Right renal cortex interstitium (tissue), 3 donors: Measurements from ENCODE around the gene SS18L1. TPM values are rescaled to one million over a fixed set of nuclear protein-coding genes. Genes with fewer than 3 reads are reported as not detected.

ENCODE experiments used
- DNase-seq, 3 donors: peaks; one replicate each; pipeline ENCODE4 v3.0.0-alpha.2; 2013; ENCODE audit warnings: low read depth in 3 of 3, low spot score in 2 of 3
- polyA plus RNA-seq, 3 donors: library from polyadenylated mRNA; unstranded; fragments of 120-200 nt; gene quantifications; one replicate each; pipeline ENCODE4 v1.2.1, GENCODE V29; 2013; ENCODE audit not compliant: insufficient read length in 3 of 3

Gene SS18L1
- polyA plus RNA-seq, 3 donors: 16.3 to 19.0 (median 18.0) TPM

DNA sequence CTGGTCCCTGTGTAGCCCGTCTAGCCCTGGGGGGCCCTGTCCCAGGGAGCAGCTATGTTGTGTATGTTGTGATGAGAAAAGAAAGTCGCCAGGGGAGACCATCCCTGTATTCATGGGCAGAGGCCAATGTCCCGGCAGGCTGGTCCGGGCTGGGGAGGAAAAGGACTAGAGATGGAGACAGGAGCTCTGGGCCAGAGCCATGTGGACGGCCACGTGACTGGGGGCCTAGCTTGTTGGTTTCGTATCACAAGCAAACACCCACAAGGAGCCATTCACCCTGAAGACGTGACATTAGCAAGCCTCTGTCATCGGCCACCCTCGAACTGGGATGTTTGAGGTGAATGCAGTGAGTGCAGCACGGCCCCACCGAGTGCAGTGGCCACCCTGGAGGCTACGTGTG is 79.4 kb downstream of the SS18L1 start:
- no peak for DNase-seq

DNA sequence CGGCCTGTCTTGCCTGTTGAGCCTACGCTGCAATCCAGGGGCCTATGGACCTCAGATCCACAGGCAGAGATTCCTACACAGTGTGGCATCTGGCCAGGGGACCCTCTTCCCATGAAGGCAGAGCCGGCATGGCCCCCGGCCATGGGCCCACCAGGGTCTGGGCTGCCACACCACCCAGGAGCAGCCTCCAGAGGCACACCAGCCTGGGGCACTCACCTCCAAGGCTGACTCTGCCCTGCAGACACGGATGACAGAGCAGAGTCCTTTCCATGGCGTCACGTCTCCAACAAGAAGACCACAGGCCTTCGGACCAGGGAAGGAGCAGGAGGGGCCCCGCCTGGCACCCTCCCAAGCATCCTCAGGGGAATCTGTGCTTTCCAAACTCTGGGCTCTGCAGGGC is 80.0 kb downstream of the SS18L1 start:
- DNase-seq: no peak

DNA sequence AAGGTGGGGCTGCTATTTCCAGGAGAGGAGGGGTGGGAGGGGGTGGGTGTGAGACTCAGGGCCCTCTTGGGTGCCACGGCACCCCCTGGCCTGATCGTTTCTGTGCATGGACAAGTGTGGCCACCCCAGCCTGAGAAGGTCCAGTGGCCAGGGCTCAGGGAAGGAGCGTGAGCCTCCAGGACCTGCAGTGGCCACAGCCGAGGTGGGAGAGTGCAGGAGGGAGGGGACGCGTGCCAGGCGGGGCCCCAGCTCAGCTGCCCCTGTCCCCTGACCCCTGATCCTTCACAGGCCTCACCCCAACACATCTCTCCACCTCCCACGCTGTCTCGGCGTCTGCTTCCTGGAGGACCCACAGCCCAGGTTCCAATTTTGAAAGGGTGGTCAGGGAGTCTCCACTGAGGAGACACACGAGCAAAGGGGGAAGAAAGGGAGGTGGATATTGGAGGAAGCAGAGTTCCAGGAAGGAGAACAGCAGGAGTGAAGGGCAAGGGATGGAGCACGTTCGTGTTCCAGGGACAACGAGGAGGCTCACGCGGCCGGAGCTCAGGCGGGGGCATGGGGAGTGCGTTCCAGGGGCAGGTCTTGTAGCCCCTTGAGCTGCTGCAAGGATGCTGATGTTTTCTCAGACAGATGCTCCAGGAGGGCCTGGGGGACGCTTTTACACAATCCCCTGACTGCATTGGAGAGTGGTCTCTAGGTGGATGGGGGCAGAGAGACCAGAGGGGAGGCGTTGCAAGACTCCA is 80.7 kb downstream of the SS18L1 start:
- no peak for DNase-seq

DNA sequence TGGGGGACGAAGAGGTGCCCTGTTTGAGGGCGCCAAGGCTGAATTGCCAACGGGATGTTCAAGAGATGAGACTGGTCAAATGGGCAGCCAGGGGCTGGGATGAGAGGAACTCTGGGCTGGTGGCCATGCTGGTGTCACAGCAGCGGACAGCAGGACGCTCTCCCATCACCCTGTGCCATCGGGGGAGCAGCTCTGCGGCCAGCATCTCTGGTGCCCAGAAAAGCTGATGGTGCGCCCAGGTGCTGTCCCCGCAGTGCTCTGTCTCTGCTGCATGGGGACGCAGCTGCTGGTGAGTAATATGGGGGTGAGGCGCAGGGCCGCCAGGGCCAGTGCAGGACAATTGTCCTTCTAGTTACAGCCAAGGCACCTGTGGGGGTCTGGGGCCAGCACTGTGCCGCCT is 81.5 kb downstream of the SS18L1 start:
- no peak for DNase-seq

DNA sequence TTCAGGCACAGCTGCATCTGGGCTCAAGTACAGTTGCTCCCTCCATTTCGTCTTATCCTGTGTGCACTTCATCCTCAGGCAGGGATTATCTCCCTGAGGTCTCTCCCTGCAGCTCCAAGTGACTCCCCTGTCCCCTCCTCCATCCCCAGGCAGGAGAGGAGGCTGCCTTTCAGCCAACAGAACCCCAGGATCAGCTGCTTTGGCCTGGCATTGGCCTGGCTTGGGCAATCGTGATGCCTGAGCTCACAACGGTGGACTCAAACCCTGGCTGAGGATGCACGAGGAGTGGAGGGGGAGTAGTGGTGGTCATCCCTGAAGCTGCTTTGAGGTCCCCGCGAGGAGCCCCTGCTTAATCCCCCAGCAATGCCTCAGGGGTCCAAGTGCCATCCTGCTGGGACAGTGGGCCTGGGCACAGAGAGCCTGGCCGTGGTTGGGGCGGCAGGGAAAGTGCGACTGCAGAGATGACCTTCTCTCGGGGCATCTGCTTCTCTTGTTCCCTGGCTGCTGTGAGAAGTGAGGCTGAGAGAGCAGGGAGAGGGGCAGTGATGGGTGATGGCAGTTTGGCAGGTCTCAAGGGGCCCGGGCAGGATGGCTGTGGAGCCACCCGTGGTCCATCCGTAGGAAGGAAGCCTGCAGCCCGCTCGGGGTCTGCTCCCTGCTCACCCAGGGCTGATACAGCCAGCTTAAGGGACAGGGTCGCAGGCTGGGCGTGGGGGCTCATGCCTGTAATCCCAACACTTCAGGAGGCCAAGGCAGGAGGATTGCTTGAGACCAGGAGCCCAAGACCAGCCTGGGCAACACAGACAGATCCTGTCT is 82.5 kb downstream of the SS18L1 start:
- no peak for DNase-seq

DNA sequence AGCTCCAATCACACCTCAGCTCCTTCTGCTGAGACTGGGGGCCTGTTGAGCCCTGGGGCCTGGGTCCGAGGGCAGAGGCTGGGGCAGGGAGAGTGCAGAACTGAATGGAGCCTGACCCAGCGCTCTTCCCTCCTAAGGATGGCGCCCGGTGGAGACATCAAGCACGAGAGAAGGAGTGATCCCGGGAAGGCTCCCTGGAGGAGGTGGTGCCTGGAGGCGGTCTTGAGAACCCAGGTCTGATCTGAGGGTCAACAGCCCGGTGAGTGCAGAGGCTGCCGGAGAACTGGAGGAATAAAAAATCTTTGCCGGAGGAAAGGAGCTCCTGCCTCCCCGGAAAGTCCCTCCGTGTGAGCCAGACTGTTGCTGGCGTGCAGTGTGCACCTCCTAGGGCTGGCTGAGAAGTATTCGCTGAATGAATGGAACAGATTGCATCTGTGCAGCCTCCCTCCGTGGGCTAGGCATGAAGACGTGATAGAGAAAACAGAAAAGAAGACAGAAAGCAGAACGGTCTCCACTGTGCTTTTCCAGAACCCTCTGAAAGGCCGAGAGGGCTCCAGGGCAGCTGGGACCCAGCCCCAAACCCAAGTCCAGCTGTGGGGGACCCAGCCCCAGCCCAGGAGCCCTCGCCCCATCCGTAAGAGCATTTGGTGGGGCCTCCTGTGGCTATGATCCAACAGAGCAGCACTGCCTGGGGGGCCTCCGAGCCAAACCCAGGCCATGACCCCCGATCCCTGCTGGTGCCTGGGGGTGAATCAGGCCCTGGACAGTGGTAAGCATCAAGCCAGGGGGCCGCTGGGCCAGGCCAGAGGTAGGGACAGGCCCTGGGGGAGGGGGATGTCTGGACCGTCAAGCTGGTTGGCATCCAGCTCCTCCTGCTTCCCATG is 83.4 kb downstream of the SS18L1 start:
- DNase-seq: no peak

DNA sequence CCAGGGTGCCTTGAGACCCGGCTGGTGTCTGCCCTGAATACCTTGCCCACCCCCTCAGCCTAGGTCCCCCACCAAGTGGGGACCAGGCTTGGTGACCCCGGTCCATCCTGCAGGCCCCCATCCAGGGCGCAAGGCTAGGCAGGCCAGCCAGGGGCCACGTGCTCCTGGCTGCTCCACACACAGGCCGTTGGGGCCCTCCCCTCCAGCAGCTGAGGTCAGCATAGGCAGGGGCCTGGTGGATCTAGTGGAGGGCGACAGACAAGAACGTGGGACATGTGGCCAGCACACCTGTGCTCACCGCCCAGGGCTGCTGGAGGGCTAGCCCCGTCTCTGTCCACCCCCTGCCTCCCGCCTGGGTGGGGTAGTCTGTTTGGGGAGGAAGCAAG is 84.0 kb downstream of the SS18L1 start:
- DNase-seq: no peak

DNA sequence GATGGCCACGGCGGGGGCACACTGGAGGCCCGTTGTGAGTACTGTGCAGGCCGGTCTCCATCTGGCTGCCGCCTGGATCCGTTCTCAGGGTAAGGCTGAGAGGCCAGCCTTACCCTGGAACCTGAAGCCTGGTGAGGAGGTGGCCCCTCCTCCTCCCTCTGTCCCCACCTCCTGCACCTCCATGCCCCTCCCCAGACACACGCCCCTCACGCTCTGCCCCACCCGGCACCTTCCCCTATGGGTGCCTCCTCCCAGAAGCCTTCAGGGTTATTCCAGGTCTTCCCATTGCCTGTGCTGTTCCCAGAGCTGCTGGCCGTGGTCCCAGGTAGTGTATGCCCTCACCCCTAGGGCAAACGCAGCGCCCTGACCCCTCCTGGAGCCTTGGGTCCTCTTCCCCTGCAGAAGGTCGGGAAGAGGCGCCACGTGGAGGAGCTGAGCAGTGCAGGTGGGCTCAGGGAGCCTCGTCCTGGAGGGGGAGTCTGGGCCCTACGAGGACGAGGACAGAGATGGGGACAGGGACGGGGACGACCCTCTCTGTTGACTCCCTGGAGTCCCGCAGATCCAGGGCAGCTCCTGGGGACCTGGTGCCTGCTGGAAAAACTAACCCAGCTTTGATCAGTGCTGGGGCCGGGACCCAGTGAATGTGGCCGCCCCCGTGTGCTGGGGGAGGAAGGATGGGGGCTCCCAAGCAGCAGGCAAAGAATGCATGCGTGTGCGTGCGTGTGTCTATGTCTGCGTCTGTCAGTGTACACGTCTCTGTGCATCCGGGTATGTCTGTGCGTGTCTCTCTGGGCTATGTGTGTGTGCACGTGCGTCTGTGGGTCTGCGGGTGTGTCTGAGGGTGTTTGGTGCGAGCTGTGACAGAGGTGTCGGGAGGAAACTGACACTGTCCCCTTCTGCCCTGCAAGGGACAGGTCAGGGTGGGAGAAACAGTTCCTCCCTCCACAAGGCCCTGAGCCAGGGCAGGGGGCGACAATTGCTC is 84.7 kb downstream of the SS18L1 start:
- no peak for DNase-seq

DNA sequence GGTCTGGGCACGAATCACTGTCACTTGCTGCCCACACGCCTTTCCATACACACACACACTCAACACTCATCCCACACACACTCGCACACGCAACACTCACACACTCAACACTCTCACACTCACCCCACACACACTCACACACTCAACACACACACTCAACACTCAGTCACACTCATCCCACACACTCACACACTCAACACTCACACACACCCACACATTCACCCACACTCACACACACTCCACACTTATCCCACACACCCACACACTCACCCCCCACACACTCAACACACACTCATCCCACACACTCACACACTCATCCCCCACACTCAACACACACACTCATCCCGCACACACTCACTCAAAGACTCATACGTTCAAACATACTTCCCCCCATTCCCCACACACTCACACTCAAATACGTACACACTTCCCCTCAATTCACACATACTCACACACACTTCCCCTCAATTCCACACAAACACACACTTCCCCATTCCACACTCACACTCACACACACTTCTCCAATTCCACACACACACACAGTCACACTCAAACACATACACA is 85.5 kb downstream of the SS18L1 start:
- DNase-seq: no peak

DNA sequence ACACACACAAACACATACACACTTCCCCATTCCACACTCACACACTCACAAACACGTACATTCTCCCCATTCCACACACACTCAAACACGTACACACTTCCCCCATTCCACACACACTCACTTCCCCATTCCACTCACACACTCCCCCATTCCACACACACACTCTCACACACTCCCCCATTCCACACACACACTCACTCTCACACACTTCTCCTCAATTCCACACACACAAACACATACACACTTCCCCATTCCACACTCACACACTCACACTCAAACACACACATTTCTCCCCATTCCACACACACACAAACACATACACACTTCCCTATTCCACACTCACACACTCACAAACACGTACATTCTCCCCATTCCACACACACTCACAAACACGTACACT is 86.1 kb downstream of the SS18L1 start:
- DNase-seq: no peak

DNA sequence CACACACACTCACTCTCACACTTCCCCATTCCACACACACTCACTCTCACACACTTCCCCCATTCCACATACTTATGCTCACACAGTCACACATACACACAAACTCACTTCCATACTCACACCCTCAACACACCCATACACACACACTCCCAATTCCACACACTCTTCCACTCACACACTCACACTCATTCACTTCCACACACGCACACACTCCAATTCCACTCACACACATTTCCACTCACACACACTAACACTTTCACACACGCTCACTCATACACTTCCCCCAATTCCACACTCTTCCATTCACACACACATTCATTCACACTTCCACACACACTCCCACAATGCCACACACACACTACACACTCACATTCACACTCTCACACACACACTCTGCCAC is 86.7 kb downstream of the SS18L1 start:
- no peak for DNase-seq

DNA sequence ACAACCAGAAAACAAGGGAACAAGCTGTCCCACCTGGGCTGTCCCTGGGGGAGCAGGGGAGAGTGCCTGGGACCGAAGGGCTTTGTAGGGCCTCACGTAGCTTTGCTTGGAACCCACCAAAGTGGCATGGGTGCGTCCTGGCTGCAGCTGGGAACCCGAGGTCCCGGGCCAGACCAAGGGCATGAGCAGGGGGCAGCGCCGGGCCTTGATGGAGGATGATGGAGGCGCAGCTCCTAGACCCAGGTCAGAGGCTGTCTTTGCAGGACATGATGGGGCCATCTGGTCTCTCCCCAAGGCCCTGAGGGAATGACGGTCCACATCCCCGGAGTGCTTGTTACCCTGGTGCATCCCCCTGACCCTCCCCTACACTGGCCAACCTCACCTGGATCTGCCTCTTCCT is 87.1 kb downstream of the SS18L1 start:
- no peak for DNase-seq

DNA sequence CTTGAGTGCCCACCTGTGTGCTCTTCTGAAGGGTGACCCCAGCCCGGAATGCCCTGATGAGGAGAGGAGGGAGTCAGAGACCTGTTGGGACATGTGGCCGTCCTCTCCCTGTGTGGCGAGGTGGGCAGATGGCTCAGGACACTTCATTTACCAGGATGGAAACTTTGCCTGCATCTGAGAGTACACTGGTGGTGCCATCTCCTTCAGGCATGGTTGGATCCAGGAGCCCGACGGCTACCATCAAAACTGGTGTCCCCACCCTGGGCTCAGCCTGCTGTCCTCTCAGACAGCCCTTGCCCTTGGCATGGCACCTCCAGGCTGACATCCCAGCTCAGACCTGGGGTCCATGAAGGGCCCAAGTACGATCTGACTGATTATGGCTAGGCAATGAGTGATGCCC is 87.7 kb downstream of the SS18L1 start:
- no peak for DNase-seq

Other genes with a start within 250 kb of the SS18L1 start
- 10 to 100 TPM; 14.1 to 16.1 (median 14.8) TPM for gene TAF4, start 77.9 kb upstream of the SS18L1 start, polyA plus RNA-seq
- 10 to 100 TPM; 50.2 to 52.9 (median 50.5) TPM for gene LSM14B, start 21.3 kb upstream of the SS18L1 start, polyA plus RNA-seq
- gene PSMA7, start 375 bp upstream of the SS18L1 start, polyA plus RNA-seq: 100 to 1,000 TPM; 169 to 200 (median 192) TPM
- 10 to 100 TPM; 26.3 to 35.4 (median 28.2) TPM for gene MTG2, start 39.3 kb downstream of the SS18L1 start, polyA plus RNA-seq
- gene HRH3, start 76.5 kb downstream of the SS18L1 start, polyA plus RNA-seq: under 1 TPM in 1 of 3 donors, not detected in 2; 0.04 TPM
- 10 to 100 TPM; 27.8 to 31.3 (median 30.4) TPM for gene OSBPL2, start 94.8 kb downstream of the SS18L1 start, polyA plus RNA-seq
- 10 to 100 TPM; 38.7 to 47.7 (median 44.9) TPM for gene ADRM1, start 159.2 kb downstream of the SS18L1 start, polyA plus RNA-seq
- gene LAMA5, start 223.5 kb downstream of the SS18L1 start, polyA plus RNA-seq: 10 to 100 TPM; 72.5 to 82.7 (median 79.9) TPM
- 100 to 1,000 TPM; 745 to 942 (median 879) TPM for gene RPS21, start 243.3 kb downstream of the SS18L1 start, polyA plus RNA-seq